HG02840 (cell line): ENCODE data around the gene FAM216A.
"Not testable (repeated sequence)": the region's sequence is repeated elsewhere in the genome, so short reads cannot be mapped to it uniquely, and the experiment has no call there.

Experiments used
- ATAC-seq: cut with Tn5 transposase; IDR thresholded peaks from one replicate; pipeline ENCODE4 v1.9.1; 2021; ENCODE audit warnings: mild to moderate bottlenecking, moderate library complexity, moderate number of reproducible peaks; ENCODE audit not compliant: unreplicated experiment, low FRiP score

The FAM216A gene

GRCh38 chr12:110498984-110499706 lies 30.5 kb downstream of the FAM216A start:
- ATAC-seq = no peak

GRCh38 chr12:110501399-110501751 lies 32.7 kb downstream of the FAM216A start:
- no peak for ATAC-seq

GRCh38 chr12:110501752-110502738 lies 33.4 kb downstream of the FAM216A start, which contains the start of the genes RAD9B and VPS29:
TSS of gene RAD9B (plus strand) at chr12:110502331. CDS start at chr12:110502338, 7 bp downstream.
TSS of gene VPS29 (minus strand) at chr12:110502111. CDS start at chr12:110502051, 60 bp downstream.
- peak; percentile 98 for ATAC-seq

- ATAC-seq = no peak
These were observed 34.8 kb downstream of the FAM216A start for GRCh38 chr12:110503432-110503831.

GRCh38 chr12:110505332-110505731 lies 36.7 kb downstream of the FAM216A start:
- no peak for ATAC-seq

- ATAC-seq = no peak
These were observed 39.5 kb downstream of the FAM216A start for GRCh38 chr12:110508071-110508586.

GRCh38 chr12:110513842-110514241 lies 45.2 kb downstream of the FAM216A start:
- no peak for ATAC-seq

GRCh38 chr12:110514363-110514762 lies 45.7 kb downstream of the FAM216A start:
- no peak for ATAC-seq

- no peak for ATAC-seq
These were observed 48.4 kb downstream of the FAM216A start for GRCh38 chr12:110516995-110517394.

- ATAC-seq = not testable (repeated sequence)
These were observed 49.4 kb downstream of the FAM216A start for GRCh38 chr12:110518014-110518413.

GRCh38 chr12:110520876-110521712 lies 52.4 kb downstream of the FAM216A start:
- ATAC-seq = not testable (repeated sequence)

- no peak for ATAC-seq
These were observed 59.7 kb downstream of the FAM216A start for GRCh38 chr12:110528277-110528839.

- ATAC-seq = no peak
These were observed 61.9 kb downstream of the FAM216A start for GRCh38 chr12:110530511-110530910.

GRCh38 chr12:110531741-110532333 lies 63.2 kb downstream of the FAM216A start:
- ATAC-seq = peak; percentile 72

GRCh38 chr12:110532644-110533043 lies 64.0 kb downstream of the FAM216A start:
- no peak for ATAC-seq

- no peak for ATAC-seq
These were observed 65.0 kb downstream of the FAM216A start for GRCh38 chr12:110533607-110534006.

- no peak for ATAC-seq
These were observed 66.2 kb downstream of the FAM216A start for GRCh38 chr12:110534811-110535210.

GRCh38 chr12:110536834-110537604 lies 68.4 kb downstream of the FAM216A start:
- no peak for ATAC-seq
